HCEC 1CT (cell line): Measurements from ENCODE around the gene KLHDC10.
"Not testable (repeated sequence)": the region's sequence is repeated elsewhere in the genome, so short reads cannot be mapped to it uniquely, and the experiment has no call there.

Source experiments
- DNase-seq: peaks from one replicate; pipeline ENCODE4 v3.0.0-alpha.2; 2017

KLHDC10 gene

GRCh38 chr7:130142654-130143333 is 72.5 kb downstream of the KLHDC10 start:
- DNase-seq, result no peak

- no peak for DNase-seq
Observed at GRCh38 chr7:130143334-130143732, 73.0 kb downstream of the KLHDC10 start.

- DNase-seq, result no peak
Observed at GRCh38 chr7:130143986-130144311, 73.6 kb downstream of the KLHDC10 start.

GRCh38 chr7:130144312-130145171 is 74.2 kb downstream of the KLHDC10 start:
- peak; percentile 65 for DNase-seq

- no peak for DNase-seq
Observed at GRCh38 chr7:130145424-130146100, 75.2 kb downstream of the KLHDC10 start.

GRCh38 chr7:130146142-130146541 is 75.8 kb downstream of the KLHDC10 start:
- not testable (repeated sequence) for DNase-seq

- no peak for DNase-seq
Observed at GRCh38 chr7:130146693-130147405, 76.5 kb downstream of the KLHDC10 start.

GRCh38 chr7:130147710-130148325 is 77.5 kb downstream of the KLHDC10 start:
- DNase-seq, result no peak

GRCh38 chr7:130148561-130148960 is 78.2 kb downstream of the KLHDC10 start:
- no peak for DNase-seq

- DNase-seq, result no peak
Observed at GRCh38 chr7:130149281-130150139, 79.2 kb downstream of the KLHDC10 start.

GRCh38 chr7:130150587-130150986 is 80.3 kb downstream of the KLHDC10 start:
- no peak for DNase-seq

GRCh38 chr7:130151591-130152492 is 81.5 kb downstream of the KLHDC10 start:
- peak; percentile 9 for DNase-seq

GRCh38 chr7:130152493-130153210 is 82.3 kb downstream of the KLHDC10 start:
- no peak for DNase-seq

GRCh38 chr7:130153211-130153908 is 83.0 kb downstream of the KLHDC10 start:
- no peak for DNase-seq

- DNase-seq, result no peak
Observed at GRCh38 chr7:130154131-130154500, 83.8 kb downstream of the KLHDC10 start.

- DNase-seq, result no peak
Observed at GRCh38 chr7:130154501-130155317, 84.4 kb downstream of the KLHDC10 start.

- DNase-seq, result no peak
Observed at GRCh38 chr7:130156140-130156539, 85.8 kb downstream of the KLHDC10 start.

- DNase-seq, result no peak
Observed at GRCh38 chr7:130157700-130158099, 87.4 kb downstream of the KLHDC10 start.
